ENCODE measurements around the gene NAT16. TPM values are rescaled to one million over a fixed set of nuclear protein-coding genes. Genes with fewer than 3 reads are reported as not detected.

Gene NAT16
- total and polyA plus RNA-seq, 2 of the 13 experiments (the other 11 are each of a cell fraction or from before 2014, with no cell fraction given), result 0.04 TPM; not detected in 1

GRCh38 chr7:101128040-101128834 lies 51.9 kb downstream of the NAT16 start (continued):
- TF ChIP-seq ZHX2 (IDR thresholded peaks at IDR 0.05; ENCODE audit: low read depth) (no peak), ZHX2 (CRISPR knock-in tag; IDR thresholded peaks at IDR 0.05; ENCODE audit: borderline replicate concordance) (no peak), ZNF784 (CRISPR knock-in tag; IDR thresholded peaks at IDR 0.05; ENCODE audit: borderline replicate concordance) (no peak), ZNF350 (CRISPR knock-in tag; IDR thresholded peaks at IDR 0.05; ENCODE audit: borderline replicate concordance, low read depth) (no peak), XRCC5 (optimal IDR thresholded peaks at IDR 0.05; ENCODE audit: low read length) (no peak), ZNF841 (CRISPR knock-in tag; IDR thresholded peaks at IDR 0.05; ENCODE audit: borderline replicate concordance) (no peak), TGIF2 (CRISPR knock-in tag; IDR thresholded peaks at IDR 0.05) (no peak), SMYD3 (CRISPR knock-in tag; IDR thresholded peaks at IDR 0.05) (peak; percentile 44; the same call in 1 of the 2 replicates), DPF2 (CRISPR knock-in tag; IDR thresholded peaks at IDR 0.05; ENCODE audit: borderline replicate concordance, low read depth) (no peak), TOPORS (CRISPR knock-in tag; IDR thresholded peaks at IDR 0.05) (no peak), MED1 (CRISPR knock-in tag; IDR thresholded peaks at IDR 0.05) (peak; percentile 25), ZNF414 (CRISPR knock-in tag; IDR thresholded peaks at IDR 0.05) (no peak), ZNF547 (CRISPR knock-in tag; IDR thresholded peaks at IDR 0.05) (no peak), CREB1 (IDR thresholded peaks at IDR 0.05) (no peak), CREB1 (CRISPR knock-in tag; IDR thresholded peaks at IDR 0.05) (no peak), PAX8 (CRISPR knock-in tag; IDR thresholded peaks at IDR 0.05; ENCODE audit: borderline replicate concordance) (no peak), SNAPC4 (CRISPR knock-in tag; IDR thresholded peaks at IDR 0.05) (no peak), ZNF761 (CRISPR knock-in tag; conservative IDR thresholded peaks at IDR 0.05) (no peak)
